WTC11 (cell line): ENCODE data around the gene LZTR1. TPM values are rescaled to one million over a fixed set of nuclear protein-coding genes. Genes with fewer than 3 reads are reported as not detected.

Experiments
- ATAC-seq: fragments of 200-7000 bp; cut with Tn5 transposase; 2 replicates; pipeline ENCODE4 v1.10.0; 2021; ENCODE audit warnings: mild to moderate bottlenecking, moderate library complexity
- CTCF ChIA-PET: fragments of 300-600 bp; sonication (Branson Sonifier 250); formaldehyde crosslinking; loops from one replicate; lab custom pipeline; 2021; ENCODE audit warnings: antibody characterized with exemption; lab: Charles Lee
- POLR2A ChIA-PET: fragments of 350-600 bp; sonication (Branson Sonifier 250); formaldehyde crosslinking; loops from one replicate; lab custom pipeline; 2021; ENCODE audit warnings: antibody characterized with exemption; lab: Charles Lee
- DNase-seq: peaks from one replicate; pipeline ENCODE4 v3.0.0; 2021; ENCODE audit warnings: low spot score
- H3K27ac Mint-ChIP-seq: 2 replicates; pipeline ENCODE4 v1.8.0; 2021; ENCODE audit warnings: mixed read lengths
- H3K27me3 Mint-ChIP-seq: 2 replicates; pipeline ENCODE4 v1.8.0; 2021; ENCODE audit warnings: low read depth, mild to moderate bottlenecking, moderate library complexity, mixed read lengths
- H3K36me3 Mint-ChIP-seq: 2 replicates; pipeline ENCODE4 v1.8.0; 2021; ENCODE audit warnings: mixed read lengths
- H3K4me1 Mint-ChIP-seq: 2 replicates; pipeline ENCODE4 v1.8.0; 2022; ENCODE audit warnings: mixed read lengths
- H3K4me3 Mint-ChIP-seq: 2 replicates; pipeline ENCODE4 v1.8.0; 2021; ENCODE audit warnings: mild to moderate bottlenecking, moderate library complexity, mixed read lengths
- H3K9me3 Mint-ChIP-seq: 2 replicates; pipeline ENCODE4 v1.8.0; 2021; ENCODE audit warnings: mixed read lengths
- ELF4 ChIP-seq: sonication (generic); formaldehyde crosslinking; IDR thresholded peaks from 2 replicates; pipeline ENCODE4 v1.8.1; 2022; ENCODE audit warnings: low read depth, mild to moderate bottlenecking, moderate library complexity, missing genetic modification reagents
- FOXJ3 ChIP-seq: sonication (generic); formaldehyde crosslinking; IDR thresholded peaks from 2 replicates; pipeline ENCODE4 v1.9.0; 2021; ENCODE audit warnings: missing genetic modification reagents, mild to moderate bottlenecking, borderline replicate concordance
- HMGXB4 ChIP-seq: sonication (generic); formaldehyde crosslinking; IDR thresholded peaks from 2 replicates; pipeline ENCODE4 v1.8.1; 2023; ENCODE audit warnings: mild to moderate bottlenecking, moderate library complexity, missing genetic modification reagents
- JAZF1 ChIP-seq: fragments of 250-450 bp; sonication (Bioruptor Pico); IDR thresholded peaks from 2 replicates; pipeline ENCODE4 v1.9.0; 2021; ENCODE audit warnings: moderate library complexity, mild to moderate bottlenecking, inconsistent platforms
- MLX ChIP-seq: sonication (generic); formaldehyde crosslinking; IDR thresholded peaks from 2 replicates; pipeline ENCODE4 v1.8.1; 2023; ENCODE audit warnings: mild to moderate bottlenecking, missing genetic modification reagents, moderate library complexity
- MXD4 ChIP-seq: fragments of 250-450 bp; sonication (Bioruptor Pico); IDR thresholded peaks from 2 replicates; pipeline ENCODE4 v1.8.0; 2021; ENCODE audit warnings: mild to moderate bottlenecking, moderate library complexity, borderline replicate concordance
- NFE2L1 ChIP-seq: sonication (generic); formaldehyde crosslinking; IDR thresholded peaks from 2 replicates; pipeline ENCODE4 v1.8.1; 2023; ENCODE audit warnings: missing genetic modification reagents
- NR2C2 ChIP-seq: sonication (generic); formaldehyde crosslinking; IDR thresholded peaks from 2 replicates; pipeline ENCODE4 v1.8.0; 2022; ENCODE audit warnings: mild to moderate bottlenecking, missing genetic modification reagents
- OVOL2 ChIP-seq: fragments of 250-450 bp; sonication (Bioruptor Pico); IDR thresholded peaks from 2 replicates; pipeline ENCODE4 v1.9.0; 2021; ENCODE audit warnings: mild to moderate bottlenecking, borderline replicate concordance
- RELA ChIP-seq: sonication (generic); formaldehyde crosslinking; IDR thresholded peaks from 2 replicates; pipeline ENCODE4 v1.8.1; 2022; ENCODE audit warnings: missing genetic modification reagents, mild to moderate bottlenecking, borderline replicate concordance
- SOX15 ChIP-seq: fragments of 250-450 bp; sonication (Bioruptor Pico); IDR thresholded peaks from 2 replicates; pipeline ENCODE4 v1.9.0; 2021; ENCODE audit warnings: mild to moderate bottlenecking
- TEAD1 ChIP-seq: sonication (generic); formaldehyde crosslinking; IDR thresholded peaks from 2 replicates; pipeline ENCODE4 v1.8.0; 2022; ENCODE audit warnings: mild to moderate bottlenecking, missing genetic modification reagents
- ZBTB43 ChIP-seq: sonication (generic); formaldehyde crosslinking; IDR thresholded peaks from 2 replicates; pipeline ENCODE4 v1.8.1; 2023; ENCODE audit warnings: mild to moderate bottlenecking, missing genetic modification reagents
- ZNF138 ChIP-seq: sonication (generic); formaldehyde crosslinking; conservative IDR thresholded peaks from 2 replicates; pipeline ENCODE4 v1.8.1; 2022; ENCODE audit warnings: mild to moderate bottlenecking, moderate library complexity, missing genetic modification reagents
- ZNF219 ChIP-seq: sonication (generic); formaldehyde crosslinking; IDR thresholded peaks from 2 replicates; pipeline ENCODE4 v1.8.0; 2023; ENCODE audit warnings: missing genetic modification reagents, mild to moderate bottlenecking, borderline replicate concordance
- ZNF416 ChIP-seq: fragments of 250-450 bp; sonication (Bioruptor Pico); IDR thresholded peaks from 2 replicates; pipeline ENCODE4 v1.9.0; 2021; ENCODE audit warnings: mild to moderate bottlenecking, inconsistent platforms
- ZNF425 ChIP-seq: fragments of 250-450 bp; sonication (Bioruptor Pico); conservative IDR thresholded peaks from 2 replicates; pipeline ENCODE4 v1.9.0; 2021; ENCODE audit warnings: mild to moderate bottlenecking
- ZNF671 ChIP-seq: fragments of 250-450 bp; sonication (Bioruptor Pico); IDR thresholded peaks from 2 replicates; pipeline ENCODE4 v1.8.0; 2021; ENCODE audit warnings: mild to moderate bottlenecking
- total RNA-seq: library from RNA; stranded (reverse); gene quantifications from 3 replicates; pipeline ENCODE4 v1.2.3, GENCODE V29; 2021
- TF ChIP-seq, protein P1 (sequence below): sonication (generic); formaldehyde crosslinking; IDR thresholded peaks from 2 replicates; pipeline ENCODE4 v1.8.1; 2022; ENCODE audit warnings: missing genetic modification reagents, borderline replicate concordance

Gene LZTR1
- total RNA-seq, 1 experiment from 2014 or later = 38.3 TPM

DNA sequence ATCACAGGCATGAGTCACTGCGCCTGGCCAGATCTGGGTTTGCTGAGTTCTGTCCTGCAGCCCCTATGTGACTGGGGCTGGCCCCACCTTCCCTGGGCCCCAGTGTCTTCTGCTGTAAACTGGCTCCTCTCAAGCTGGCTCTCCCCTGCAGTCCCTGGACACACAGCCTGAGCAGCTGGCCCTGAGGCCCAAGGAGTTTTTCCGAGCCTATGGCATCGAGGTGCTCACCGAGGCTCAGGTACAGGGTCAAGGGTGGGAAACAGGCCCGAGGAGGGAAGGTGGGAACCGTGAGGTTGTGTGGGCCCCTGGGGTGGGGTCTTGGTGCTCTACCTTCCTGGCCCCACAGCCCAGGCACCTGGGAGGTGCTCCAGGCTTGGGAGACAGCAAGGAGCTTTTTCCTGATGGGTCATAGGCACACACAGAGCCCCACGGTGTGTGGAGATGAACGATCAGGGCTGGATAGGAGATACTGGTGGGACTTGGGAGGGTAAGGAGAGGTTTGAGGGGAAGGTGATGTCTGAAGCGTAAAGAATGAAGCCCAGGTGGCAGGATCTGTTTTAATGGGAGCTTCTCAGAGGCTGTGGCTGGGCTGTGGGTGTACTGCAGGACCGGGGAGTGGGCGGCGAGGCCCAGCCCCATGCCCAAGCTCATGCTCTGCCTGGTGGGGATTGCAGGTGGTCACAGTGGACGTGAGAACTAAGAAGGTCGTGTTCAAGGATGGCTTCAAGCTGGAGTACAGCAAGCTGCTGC, 6.4 kb upstream of the LZTR1 start:
- Mint-ChIP-seq H3K9me3 (peaks cover 12% of the 10 kb centered on the region), H3K4me3 (no peak overlapping the region), H3K4me1 (peaks cover 17% of the 10 kb centered on the region), H3K27me3 (peaks cover 33% of the 10 kb centered on the region), H3K27ac (no peak overlapping the region), H3K36me3 (peaks cover 10% of the 10 kb centered on the region; the same call in 1 of the 2 replicates)
- DNase-seq = no peak
- ChIA-PET CTCF (interaction anchor here (4.7 kb wide), 1 partner anchor 90 kb away, joined by 14 read pairs; no protein-coding TSS in a partner anchor), POLR2A (no interaction called here)
- TF ChIP-seq ZNF671 (no peak), MLX (CRISPR knock-in tag) (no peak), FOXJ3 (no peak), HMGXB4 (CRISPR knock-in tag) (no peak), MXD4 (CRISPR knock-in tag) (no peak), ZNF219 (CRISPR knock-in tag) (no peak), SOX15 (CRISPR knock-in tag) (no peak), TEAD1 (CRISPR knock-in tag) (no peak), ELF4 (CRISPR knock-in tag) (no peak), JAZF1 (CRISPR knock-in tag) (no peak), ZBTB43 (CRISPR knock-in tag) (no peak), RELA (CRISPR knock-in tag) (no peak), ZNF138 (no peak), NFE2L1 (CRISPR knock-in tag) (no peak), OVOL2 (CRISPR knock-in tag) (no peak), NR2C2 (CRISPR knock-in tag) (no peak), ZNF416 (CRISPR knock-in tag) (no peak)
- TF ChIP-seq, protein P1, sequence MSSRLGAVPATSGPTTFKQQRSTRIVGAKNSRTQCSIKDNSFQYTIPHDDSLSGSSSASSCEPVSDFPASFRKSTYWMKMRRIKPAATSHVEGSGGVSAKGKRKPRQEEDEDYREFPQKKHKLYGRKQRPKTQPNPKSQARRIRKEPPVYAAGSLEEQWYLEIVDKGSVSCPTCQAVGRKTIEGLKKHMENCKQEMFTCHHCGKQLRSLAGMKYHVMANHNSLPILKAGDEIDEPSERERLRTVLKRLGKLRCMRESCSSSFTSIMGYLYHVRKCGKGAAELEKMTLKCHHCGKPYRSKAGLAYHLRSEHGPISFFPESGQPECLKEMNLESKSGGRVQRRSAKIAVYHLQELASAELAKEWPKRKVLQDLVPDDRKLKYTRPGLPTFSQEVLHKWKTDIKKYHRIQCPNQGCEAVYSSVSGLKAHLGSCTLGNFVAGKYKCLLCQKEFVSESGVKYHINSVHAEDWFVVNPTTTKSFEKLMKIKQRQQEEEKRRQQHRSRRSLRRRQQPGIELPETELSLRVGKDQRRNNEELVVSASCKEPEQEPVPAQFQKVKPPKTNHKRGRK (CRISPR knock-in tag) = no peak
- ATAC-seq = no peak

- H3K27ac Mint-ChIP-seq = no peak overlapping the region
- H3K4me1 Mint-ChIP-seq = peaks cover 21% of the 10 kb centered on the region
- ATAC-seq (no peak), DNase-seq (no peak)
- H3K9me3 Mint-ChIP-seq = peaks cover 12% of the 10 kb centered on the region
- ChIA-PET CTCF (interaction anchor here (4.7 kb wide), 1 partner anchor 91 kb away, joined by 14 read pairs; no protein-coding TSS in a partner anchor), POLR2A (no interaction called here)
- no peak for TF ChIP-seq ZNF425 (CRISPR knock-in tag)
- peaks cover 34% of the 10 kb centered on the region for H3K27me3 Mint-ChIP-seq
- no peak overlapping the region for H3K4me3 Mint-ChIP-seq
- H3K36me3 Mint-ChIP-seq = peaks cover 10% of the 10 kb centered on the region; the same call in 1 of the 2 replicates
Observed at GRCh38 chr22:20976291-20976877, 5.7 kb upstream of the LZTR1 start.
